Endothelial cell of umbilical vein (primary cell): ENCODE data around the gene IL10RA. TPM values are rescaled to one million over a fixed set of nuclear protein-coding genes. Genes with fewer than 3 reads are reported as not detected.

Experiments used
- BruUV-seq: library from RNA; stranded (reverse); fragments of 400-500 nt; replicated peaks from 2 replicates; lab custom pipeline; 2021; lab: Mats Ljungman, UMichigan
- CTCF ChIA-PET: fragments of 300-600, 350-600 bp; sonication (Branson Sonifier 250); formaldehyde crosslinking; loops from one replicate; lab custom pipeline; 2021; ENCODE audit warnings: antibody characterized with exemption, inconsistent platforms; lab: Charles Lee
- POLR2A ChIA-PET: fragments of 300-600, 350-600 bp; sonication (Branson Sonifier 250); formaldehyde crosslinking; loops from one replicate; lab custom pipeline; 2021; ENCODE audit warnings: antibody characterized with exemption, inconsistent platforms; lab: Charles Lee
- DNase-seq: peaks from one replicate; pipeline ENCODE4 v3.0.0-alpha.2; 2011; ENCODE audit warnings: low read depth, low spot score
- FAIRE-seq: peaks from 2 replicates; lab custom pipeline; 2011; peaks lifted over from hg19 to GRCh38; lab: Jason Lieb, UNC
- H2AFZ ChIP-seq: 2 replicates; pipeline ENCODE4 v1.6.0; 2012; ENCODE audit warnings: low read depth, low read length, control low read depth, inconsistent platforms
- H3K27ac ChIP-seq: 2 replicates; pipeline ENCODE4 v1.5.1; 2011; ENCODE audit warnings: low read depth, mild to moderate bottlenecking, control low read depth, low read length, moderate library complexity; ENCODE audit not compliant: insufficient read depth
- H3K27me3 ChIP-seq, 2 experiments: 2 replicates each; pipeline versions ENCODE4 v1.6.0 to v1.6.1; 2011; ENCODE audit warnings: low read length in 2 of 2, mixed read lengths in 1 of 2; ENCODE audit not compliant: control insufficient read depth in 2 of 2, insufficient read depth in 2 of 2
- H3K36me3 ChIP-seq, 2 experiments: 2 replicates in 1 of 2; 3 replicates in 1 of 2; pipeline ENCODE4 v1.5.1; 2011; ENCODE audit warnings: low read length in 2 of 2, mild to moderate bottlenecking in 1 of 2, moderate library complexity in 1 of 2; ENCODE audit not compliant: control insufficient read depth in 2 of 2, insufficient read depth in 2 of 2; ENCODE audit errors: extremely low read depth in 1 of 2
- H3K4me1 ChIP-seq: 3 replicates; pipeline ENCODE4 v1.5.1; 2011; ENCODE audit warnings: mild to moderate bottlenecking, low read length; ENCODE audit not compliant: control insufficient read depth, insufficient read depth; ENCODE audit errors: extremely low read depth
- H3K4me2 ChIP-seq: 2 replicates; pipeline ENCODE4 v1.6.1; 2011; ENCODE audit warnings: low read length, control low read depth, mixed read lengths; ENCODE audit not compliant: insufficient read depth
- H3K4me3 ChIP-seq, 3 experiments: fragments of 200-600 bp in 1 of 3; sonication (generic), shearing (Covaris generic) in 1 of 3; replicated peaks in 1 of 3; 2 replicates each; pipeline ENCODE4 v1.5.1; 2011 to 2016; ENCODE audit warnings: control low read depth in 3 of 3, low read length in 3 of 3, mild to moderate bottlenecking in 2 of 3, inconsistent platforms in 1 of 3, low read depth in 1 of 3, moderate library complexity in 1 of 3; ENCODE audit not compliant: insufficient read depth in 1 of 3
- H3K79me2 ChIP-seq: 2 replicates; pipeline ENCODE4 v1.6.0; 2012; ENCODE audit warnings: low read length, inconsistent platforms; ENCODE audit not compliant: control insufficient read depth, insufficient read depth
- H3K9ac ChIP-seq: replicated peaks from 2 replicates; pipeline ENCODE3; 2011; ENCODE audit warnings: low read length, control low read depth; ENCODE audit not compliant: insufficient read depth; ENCODE audit errors: extremely low read depth
- H3K9me1 ChIP-seq: replicated peaks from 3 replicates; pipeline ENCODE4 v1.6.0; 2011; ENCODE audit warnings: mild to moderate bottlenecking, low read length; ENCODE audit not compliant: control insufficient read depth, insufficient read depth; ENCODE audit errors: extremely low read depth
- H3K9me3 ChIP-seq: replicated peaks from 2 replicates; pipeline ENCODE4 v1.5.1; 2012; ENCODE audit warnings: low read length, inconsistent platforms; ENCODE audit not compliant: control insufficient read depth, insufficient read depth
- H4K20me1 ChIP-seq: replicated peaks from 2 replicates; pipeline ENCODE3; 2011; ENCODE audit warnings: mild to moderate bottlenecking, low read length; ENCODE audit not compliant: control insufficient read depth, insufficient read depth; ENCODE audit errors: extremely low read depth
- EZH2 ChIP-seq: IDR thresholded peaks from 2 replicates; pipeline ENCODE4 v1.6.1; 2012; ENCODE audit warnings: borderline replicate concordance, low read depth, mild to moderate bottlenecking, moderate library complexity, low read length, inconsistent platforms; ENCODE audit not compliant: severe bottlenecking
- FOS ChIP-seq: IDR thresholded peaks from 2 replicates; pipeline ENCODE4 v1.6.1; 2011; ENCODE audit warnings: mild to moderate bottlenecking, low read length, moderate library complexity, borderline replicate concordance; ENCODE audit not compliant: insufficient read depth
- GATA2 ChIP-seq: IDR thresholded peaks from 2 replicates; pipeline ENCODE4 v1.7.0; 2011; ENCODE audit warnings: low read depth, mild to moderate bottlenecking, moderate library complexity, mixed read lengths, low read length; ENCODE audit not compliant: insufficient read length, insufficient read depth
- JUN ChIP-seq: IDR thresholded peaks from 2 replicates; pipeline ENCODE4 v1.6.1; 2011; ENCODE audit warnings: borderline replicate concordance, low read depth; ENCODE audit not compliant: insufficient read length, insufficient read depth
- MAX ChIP-seq: IDR thresholded peaks from 2 replicates; pipeline ENCODE4 v1.6.1; 2011; ENCODE audit not compliant: insufficient read depth, insufficient read length
- MYC ChIP-seq: IDR thresholded peaks from one replicate; pipeline ENCODE4 v1.6.1; 2011; ENCODE audit warnings: mild to moderate bottlenecking, low read depth, low read length
- POLR2A ChIP-seq: IDR thresholded peaks from 2 replicates; pipeline ENCODE4 v1.6.1; 2012; ENCODE audit warnings: low read depth, mild to moderate bottlenecking, control low read depth, low read length
- POLR2AphosphoS5 ChIP-seq: IDR thresholded peaks from 2 replicates; pipeline ENCODE4 v1.6.1; 2012; ENCODE audit warnings: low read depth, mild to moderate bottlenecking, control low read depth, low read length, moderate library complexity; ENCODE audit not compliant: insufficient read depth
- dilution Hi-C: fragments of 300-500 bp; cut with MboI; formaldehyde crosslinking; loops from one replicate; pipeline ENCODE4 v1.15.0; 2019; ENCODE audit warnings: low sequenced_read_pairs; ENCODE audit not compliant: extremely low pct_ligation_motif_present
- intact Hi-C: fragments of 100-400 bp; cut with micrococcal nuclease; formaldehyde crosslinking; loops from one replicate; pipeline ENCODE4 v1.10.0; 2022
- polyA plus RNA-seq, 4 experiments: library from polyadenylated mRNA; depleted of rRNA in 3 of 4; stranded (reverse) in 3 of 4; unstranded in 1 of 4; fragments of >200 nt; gene quantifications; 2 replicates each; pipeline versions ENCODE4 v1.2.1 to v1.2.3, GENCODE V29; 2011 to 2012; ENCODE audit warnings: missing spikeins in 1 of 4
- total RNA-seq: library from RNA; stranded (reverse); gene quantifications from 2 replicates; pipeline ENCODE4 v1.2.3, GENCODE V29; 2021
- TF ChIP-seq, protein P1 (sequence below), 2 donors: IDR thresholded peaks; 1 replicate in 1 of 2; 2 replicates in 1 of 2; pipeline ENCODE4 v1.5.1; 2011; ENCODE audit warnings: low read length in 2 of 2, mild to moderate bottlenecking in 2 of 2, moderate library complexity in 2 of 2, control low read depth in 1 of 2, inconsistent platforms in 1 of 2, low read depth in 1 of 2; ENCODE audit not compliant: insufficient read depth in 1 of 2; ENCODE audit errors: extremely low read depth in 1 of 2

IL10RA gene
- total and polyA plus RNA-seq, 2 donors (not counting 3 experiments of a cell fraction or from before 2014, with no cell fraction given) = 0.04 TPM; not detected in 1

DNA sequence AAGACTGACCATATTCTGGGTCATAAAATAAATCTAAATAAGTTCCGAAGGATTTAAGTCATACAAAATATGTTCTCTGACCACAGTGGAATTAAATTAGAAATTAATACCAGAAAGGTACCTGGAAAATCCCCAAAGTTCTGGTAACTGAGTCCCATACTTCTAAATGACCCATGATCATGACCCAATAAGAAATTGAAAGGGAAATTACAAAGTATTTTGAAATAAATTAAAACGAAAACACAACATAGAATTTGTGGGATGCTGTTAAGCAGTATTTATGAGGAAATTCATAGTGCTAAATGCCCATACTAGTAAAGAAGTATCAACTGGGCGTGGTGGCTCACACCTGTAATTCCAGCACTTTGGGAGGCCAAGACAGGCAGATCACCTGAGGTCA, 23.4 kb upstream of the IL10RA start:
- Histone ChIP-seq H3K4me2 (no peak overlapping the region), H3K27me3 (peaks cover 2 to 6% of the 10 kb centered on the region in 2 experiments), H3K36me3 (no peaks in the 10 kb centered on the region), H3K4me1 (no peaks in the 10 kb centered on the region), H3K27ac (no peak overlapping the region), H3K4me3 (no peak overlapping the region), H3K9me1 (no peaks in the 10 kb centered on the region), H2AFZ (no peak overlapping the region), H3K9ac (no peak overlapping the region), H4K20me1 (no peaks in the 10 kb centered on the region), H3K9me3 (no peaks in the 10 kb centered on the region), H3K79me2 (no peaks in the 10 kb centered on the region)
- ChIA-PET CTCF (interaction anchor here (1.0 kb wide), 1 partner anchor 42 kb away, joined by 3 read pairs; no protein-coding TSS in a partner anchor), POLR2A (no interaction called here)
- intact Hi-C loops = no loop called here
- no peak for DNase-seq
- no TSS peak for BruUV-seq
- dilution Hi-C loops = no loop called here
- no peak for FAIRE-seq
- TF ChIP-seq EZH2 = no peak
- TF ChIP-seq GATA2 = no peak
- TF ChIP-seq JUN = no peak
- TF ChIP-seq POLR2AphosphoS5 = no peak

DNA sequence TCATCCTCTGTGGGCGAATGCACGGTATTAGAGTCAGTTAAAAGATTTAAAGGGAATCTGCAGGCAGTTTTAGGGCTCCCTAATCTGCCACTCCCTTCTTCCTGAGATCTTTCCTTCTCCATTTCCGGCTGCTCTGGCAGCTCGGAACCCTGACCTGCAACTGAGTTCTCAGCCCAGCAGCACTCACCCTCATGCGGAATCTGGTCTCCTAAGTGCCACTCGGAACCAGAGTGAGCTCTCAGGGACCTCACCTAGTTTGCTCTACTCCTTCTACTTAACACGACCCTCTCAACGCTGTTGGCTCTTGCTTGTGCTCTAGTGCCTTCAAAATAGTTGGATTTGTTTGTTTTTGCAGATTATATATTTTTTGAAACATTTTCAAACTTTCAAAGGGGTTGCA, 19.3 kb upstream of the IL10RA start:
- DNase-seq (no peak), FAIRE-seq (no peak)
- intact Hi-C loops (no loop called here), dilution Hi-C loops (no loop called here)
- no peaks in the 10 kb centered on the region for H3K9me3 ChIP-seq
- H3K27ac ChIP-seq = no peak overlapping the region
- TF ChIP-seq MYC = no peak
- no peak for TF ChIP-seq POLR2AphosphoS5
- TF ChIP-seq JUN = no peak
- TF ChIP-seq POLR2A = no peak
- TF ChIP-seq, protein P1, sequence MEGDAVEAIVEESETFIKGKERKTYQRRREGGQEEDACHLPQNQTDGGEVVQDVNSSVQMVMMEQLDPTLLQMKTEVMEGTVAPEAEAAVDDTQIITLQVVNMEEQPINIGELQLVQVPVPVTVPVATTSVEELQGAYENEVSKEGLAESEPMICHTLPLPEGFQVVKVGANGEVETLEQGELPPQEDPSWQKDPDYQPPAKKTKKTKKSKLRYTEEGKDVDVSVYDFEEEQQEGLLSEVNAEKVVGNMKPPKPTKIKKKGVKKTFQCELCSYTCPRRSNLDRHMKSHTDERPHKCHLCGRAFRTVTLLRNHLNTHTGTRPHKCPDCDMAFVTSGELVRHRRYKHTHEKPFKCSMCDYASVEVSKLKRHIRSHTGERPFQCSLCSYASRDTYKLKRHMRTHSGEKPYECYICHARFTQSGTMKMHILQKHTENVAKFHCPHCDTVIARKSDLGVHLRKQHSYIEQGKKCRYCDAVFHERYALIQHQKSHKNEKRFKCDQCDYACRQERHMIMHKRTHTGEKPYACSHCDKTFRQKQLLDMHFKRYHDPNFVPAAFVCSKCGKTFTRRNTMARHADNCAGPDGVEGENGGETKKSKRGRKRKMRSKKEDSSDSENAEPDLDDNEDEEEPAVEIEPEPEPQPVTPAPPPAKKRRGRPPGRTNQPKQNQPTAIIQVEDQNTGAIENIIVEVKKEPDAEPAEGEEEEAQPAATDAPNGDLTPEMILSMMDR (IDR thresholded peaks at IDR 0.05; ENCODE audit: extremely low read depth in 1 of 2, insufficient read depth in 1 of 2, low read depth in 1 of 2, low read length in 2 of 2) = no peak
- TF ChIP-seq EZH2 = no peak
- no peak for TF ChIP-seq MAX
- no peak for TF ChIP-seq GATA2
- TF ChIP-seq FOS = no peak
- no peak overlapping the region for H2AFZ ChIP-seq
- no peaks in the 10 kb centered on the region for H3K9me1 ChIP-seq
- BruUV-seq = no TSS peak
- no peak overlapping the region for H3K4me3 ChIP-seq
- H3K4me1 ChIP-seq = peaks cover 11% of the 10 kb centered on the region
- POLR2A ChIA-PET = no interaction called here
- no peak overlapping the region for H3K4me2 ChIP-seq
- H3K36me3 ChIP-seq = no peaks in the 10 kb centered on the region
- peaks cover 0 to 2% of the 10 kb centered on the region in 2 experiments for H3K27me3 ChIP-seq
- no peaks in the 10 kb centered on the region for H4K20me1 ChIP-seq
- no peak overlapping the region for H3K9ac ChIP-seq
- H3K79me2 ChIP-seq = no peaks in the 10 kb centered on the region
- CTCF ChIA-PET = interaction anchor here (1.4 to 1.8 kb wide), 2 partner anchors 20 to 148 kb away, joined by 3 to 6 read pairs; no protein-coding TSS in a partner anchor
